OCI-M2 (cell line): ENCODE data around the gene ZNF330.

Source experiments
- DNase-seq: peaks from one replicate; lab custom pipeline; 2025; ENCODE audit not compliant: unreplicated experiment; lab: John Stamatoyannopoulos, UW

ZNF330 gene

GRCh38 chr4:141229408-141230101, 8.9 kb downstream of the ZNF330 start:
- DNase-seq, result no peak

- no peak for DNase-seq
Observed at GRCh38 chr4:141233673-141234072, 13.0 kb downstream of the ZNF330 start.

DNA sequence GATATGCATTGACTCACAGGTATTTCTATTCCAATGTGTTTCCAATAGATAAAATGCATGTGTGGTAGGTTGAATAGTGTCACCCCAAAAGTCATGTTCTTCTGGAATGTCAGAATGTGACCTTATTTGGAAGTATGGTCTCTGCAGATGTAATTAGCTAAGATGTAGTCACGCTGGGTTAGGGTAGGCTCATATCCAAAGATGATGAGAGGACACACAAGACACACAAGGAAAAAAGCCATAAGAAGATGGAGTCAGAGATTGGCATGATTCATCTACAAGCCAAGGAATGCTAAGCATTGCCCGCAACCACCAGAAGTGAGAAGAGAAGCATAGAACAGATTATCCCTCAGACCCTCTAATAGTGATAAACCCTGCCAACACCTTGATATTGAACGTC, 17.5 kb downstream of the ZNF330 start:
- no peak for DNase-seq

- no peak for DNase-seq
Observed at GRCh38 chr4:141240259-141240658, 19.6 kb downstream of the ZNF330 start.

DNA sequence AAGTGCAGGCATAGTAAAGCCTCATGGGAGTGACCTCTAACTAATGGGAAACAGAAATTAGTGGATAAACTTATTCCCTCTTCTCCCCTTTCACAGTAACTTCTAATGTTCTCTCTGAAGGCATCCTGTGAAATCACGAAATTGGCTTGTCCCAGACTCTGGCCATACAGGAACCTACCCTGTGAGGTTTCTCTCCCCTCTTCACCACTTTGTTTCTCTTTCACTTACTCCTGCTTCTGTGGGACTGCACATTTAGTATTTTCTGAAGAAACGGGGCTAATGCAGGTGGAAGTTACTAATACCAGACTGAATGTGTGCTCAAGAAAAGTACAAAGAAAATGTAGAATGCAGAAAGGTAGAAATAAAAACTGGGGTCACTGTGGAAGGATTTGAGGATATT, 20.0 kb downstream of the ZNF330 start:
- no peak for DNase-seq

- DNase-seq, result no peak
Observed at GRCh38 chr4:141241986-141242385, 21.3 kb downstream of the ZNF330 start.

- DNase-seq, result no peak
Observed at GRCh38 chr4:141244419-141244818, 23.7 kb downstream of the ZNF330 start.

GRCh38 chr4:141246243-141246642, 25.5 kb downstream of the ZNF330 start:
- DNase-seq, result no peak

DNA sequence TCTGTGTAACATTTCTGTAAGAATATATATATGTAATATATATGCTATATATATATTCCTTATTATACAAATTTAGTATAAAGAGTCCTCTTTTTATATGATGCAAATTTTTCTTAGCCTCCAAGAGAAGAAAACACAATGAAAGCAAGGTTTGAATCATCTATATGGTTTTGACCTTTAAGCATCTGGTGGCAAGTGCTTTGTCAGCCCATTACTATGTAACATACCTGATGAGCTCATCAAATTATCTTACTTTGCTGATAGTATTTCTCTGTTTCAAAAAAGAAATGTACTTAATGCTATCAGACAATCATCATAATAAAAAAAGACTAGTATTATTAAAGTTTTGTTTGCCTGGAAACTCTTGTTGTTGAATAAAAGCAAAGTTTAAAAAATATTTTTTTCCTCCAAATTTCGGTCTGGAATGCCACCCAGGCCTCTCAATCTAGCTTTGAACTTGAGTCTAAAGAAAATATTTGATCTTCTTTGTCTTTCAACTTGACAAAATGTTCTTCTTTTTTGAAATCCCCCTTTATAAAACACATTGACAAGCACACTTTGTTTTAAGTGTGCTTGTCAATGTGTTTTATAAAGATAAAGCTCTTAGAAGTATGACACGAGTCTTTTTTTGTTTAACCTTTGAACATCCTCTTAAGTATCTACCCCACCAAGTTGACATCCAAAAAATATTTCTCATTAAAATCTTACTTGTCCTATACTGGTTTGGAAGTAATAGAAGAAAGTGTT, 26.2 kb downstream of the ZNF330 start:
- no peak for DNase-seq

DNA sequence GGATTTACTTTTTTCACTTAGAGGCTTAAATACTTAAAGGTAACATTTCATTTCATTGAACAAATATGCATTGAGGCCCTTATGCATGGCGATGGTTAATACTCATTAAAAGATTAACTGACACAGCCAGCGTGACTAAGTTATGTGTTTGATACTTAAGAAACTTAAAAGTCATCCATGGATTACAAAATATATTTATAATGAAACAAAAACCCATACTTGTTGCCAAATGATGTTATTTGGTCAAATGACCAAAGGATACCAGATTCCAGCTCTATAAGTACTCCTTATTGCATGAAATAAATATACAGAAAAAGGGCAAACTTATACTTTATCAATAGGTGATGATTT, 26.7 kb downstream of the ZNF330 start:
- no peak for DNase-seq

GRCh38 chr4:141248029-141248428, 27.3 kb downstream of the ZNF330 start:
- DNase-seq, result no peak

- DNase-seq, result no peak
Observed at GRCh38 chr4:141248486-141248885, 27.8 kb downstream of the ZNF330 start.

- no peak for DNase-seq
Observed at GRCh38 chr4:141254326-141254725, 33.6 kb downstream of the ZNF330 start.

- DNase-seq, result no peak
Observed at GRCh38 chr4:141255016-141255415, 34.3 kb downstream of the ZNF330 start.

- DNase-seq, result no peak
Observed at GRCh38 chr4:141258558-141258957, 37.9 kb downstream of the ZNF330 start.

DNA sequence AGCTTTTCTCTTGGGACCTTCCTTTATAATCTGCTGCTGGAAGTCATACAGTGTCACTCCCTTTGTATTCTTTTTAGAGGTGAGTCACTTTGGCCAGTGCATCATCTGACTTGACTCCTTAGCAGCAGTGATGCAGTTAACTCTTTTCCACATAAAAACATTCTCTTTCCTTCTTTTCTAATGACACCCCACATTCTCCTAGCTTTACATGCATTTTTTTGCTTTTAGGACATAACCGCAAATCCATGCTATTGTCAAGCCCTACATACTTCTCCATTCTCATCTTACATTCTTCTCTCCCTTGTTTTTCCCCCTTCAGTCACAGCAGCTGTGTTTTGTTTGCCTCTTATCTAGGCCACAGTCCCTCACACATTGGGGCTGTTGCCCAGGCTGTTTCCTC, 55.1 kb downstream of the ZNF330 start:
- DNase-seq, result no peak

- DNase-seq, result no peak
Observed at GRCh38 chr4:141283152-141283551, 62.5 kb downstream of the ZNF330 start.

DNA sequence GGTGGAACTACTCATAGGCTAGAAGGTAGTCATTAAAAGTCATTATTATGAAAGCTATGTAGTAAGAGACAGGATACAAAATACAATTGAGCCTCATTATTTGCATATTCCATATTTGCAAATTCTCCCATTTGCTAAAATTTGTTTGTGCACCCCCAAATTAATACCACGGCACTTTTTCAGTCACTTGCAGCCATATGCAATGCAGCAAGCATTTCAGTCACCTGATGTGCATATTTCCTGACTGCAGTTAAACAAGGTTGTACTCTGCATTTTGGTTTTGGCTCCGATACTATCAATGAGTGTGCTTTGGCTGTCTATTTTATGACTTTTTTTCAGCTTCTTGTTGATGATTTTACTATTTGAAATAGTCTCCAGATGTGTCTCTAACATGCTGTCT, 62.9 kb downstream of the ZNF330 start:
- no peak for DNase-seq
